ENCODE data around the gene RAD51AP1.

RAD51AP1 gene

DNA sequence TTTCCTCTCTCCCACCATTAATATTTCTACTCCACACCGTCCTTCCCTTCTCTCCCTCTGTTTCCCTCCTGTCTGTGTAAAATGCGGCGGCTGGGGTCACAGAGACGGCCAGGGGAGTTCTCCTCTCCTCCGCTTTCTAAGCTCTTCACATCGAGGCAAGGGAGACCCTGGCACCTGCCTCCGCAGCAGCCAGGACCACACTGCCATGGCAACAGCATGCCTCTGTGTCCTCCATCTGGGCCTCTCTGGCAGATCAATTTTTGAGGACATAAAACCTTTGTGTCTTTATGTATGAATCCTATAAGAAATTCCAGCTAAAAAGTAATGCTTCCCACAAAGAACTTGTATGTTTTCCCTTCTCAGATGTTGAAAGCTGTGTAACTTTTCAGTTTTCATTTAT is 64.7 kb downstream of the RAD51AP1 start:
- no peak for DNase-seq

DNA sequence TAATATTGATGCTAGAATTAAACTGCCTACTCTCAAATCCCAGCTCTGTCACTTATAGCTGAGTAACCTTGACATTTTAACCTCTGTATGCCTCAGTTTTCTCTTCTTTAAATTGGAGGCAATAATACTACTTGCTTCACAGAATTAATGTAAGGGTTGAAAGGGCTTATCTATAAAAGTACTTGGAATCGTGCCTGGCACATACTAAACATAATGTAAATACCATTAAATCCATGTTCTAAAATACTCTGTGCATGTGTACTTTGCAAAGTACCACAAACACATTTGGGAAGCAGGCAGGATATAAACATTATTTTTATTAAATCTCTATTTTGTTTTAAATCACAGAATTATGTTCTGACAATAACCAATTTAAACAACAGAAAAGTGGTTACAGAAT is 65.3 kb downstream of the RAD51AP1 start:
- no peak for DNase-seq

DNA sequence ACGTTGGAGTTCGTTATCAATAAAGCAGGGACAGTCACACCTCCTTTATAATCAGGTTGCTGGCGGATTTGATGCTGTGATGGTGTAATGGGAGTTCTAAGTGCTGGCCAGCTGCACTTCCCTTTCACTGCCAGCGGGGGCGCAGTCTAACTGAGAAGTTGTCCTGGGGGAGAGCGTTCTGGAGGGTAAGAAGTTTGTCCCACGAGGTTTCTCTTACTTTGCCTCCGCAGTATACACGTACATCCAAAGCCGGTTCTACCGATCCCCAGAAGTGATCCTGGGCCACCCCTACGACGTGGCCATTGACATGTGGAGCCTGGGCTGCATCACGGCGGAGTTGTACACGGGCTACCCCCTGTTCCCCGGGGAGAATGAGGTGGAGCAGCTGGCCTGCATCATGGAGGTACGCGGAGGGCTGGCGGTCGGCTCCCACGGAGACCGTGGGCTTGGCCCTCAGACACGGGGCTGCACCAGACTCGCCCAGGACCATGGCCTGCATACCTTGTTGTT is 66.0 kb downstream of the RAD51AP1 start:
- DNase-seq = peak; percentile 86

DNA sequence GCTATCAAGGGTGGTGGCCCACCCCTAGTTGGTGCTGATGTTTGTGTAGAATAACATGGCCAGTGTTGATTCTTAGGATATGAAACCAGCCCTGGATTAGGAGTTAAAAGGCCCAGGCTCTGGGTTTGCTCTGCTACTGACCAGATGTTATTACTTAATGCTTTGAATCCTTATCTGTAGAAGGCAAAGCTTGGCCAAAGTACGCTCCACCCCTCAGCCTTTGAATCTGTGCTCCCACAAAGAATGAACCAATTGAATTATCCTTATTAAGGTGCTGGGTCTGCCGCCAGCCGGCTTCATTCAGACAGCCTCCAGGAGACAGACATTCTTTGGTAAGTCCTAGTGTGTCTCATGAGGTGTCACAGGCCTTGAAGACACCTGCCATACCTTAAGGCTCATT is 68.4 kb downstream of the RAD51AP1 start:
- DNase-seq = no peak

DNA sequence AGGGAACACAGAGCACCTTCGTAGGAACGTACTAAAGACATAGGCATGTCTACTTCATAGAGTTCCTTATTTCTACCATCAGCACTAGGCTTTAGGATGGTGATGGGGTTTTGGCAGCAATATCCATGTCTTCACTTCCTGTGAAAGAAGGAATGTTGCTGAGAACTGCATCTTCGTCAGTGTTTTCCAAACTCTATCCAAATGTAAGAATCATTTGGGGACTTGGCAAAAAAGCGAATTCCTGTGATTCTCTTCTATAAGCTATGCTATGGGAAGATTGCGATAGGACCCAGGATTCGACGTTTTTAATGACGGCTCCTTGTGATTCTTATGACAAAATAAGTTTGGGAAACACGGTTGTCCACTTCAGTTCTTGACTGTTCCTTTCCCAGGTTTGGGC is 70.4 kb downstream of the RAD51AP1 start:
- no peak for DNase-seq
